K562 (cell line): ENCODE measurements around the gene TBC1D2. TPM values are rescaled to one million over a fixed set of nuclear protein-coding genes. Genes with fewer than 3 reads are reported as not detected.

Source experiments
- AFF4 ChIP-seq: sonication (generic); formaldehyde crosslinking; IDR thresholded peaks from 2 replicates; pipeline ENCODE4 v1.8.0; 2023; ENCODE audit warnings: mild to moderate bottlenecking, missing genetic modification reagents
- ATF3 ChIP-seq, 2 experiments: fragments of 450-650 bp in 1 of 2; sonication (generic) in 1 of 2; formaldehyde crosslinking in 1 of 2; IDR thresholded peaks in 1 of 2; conservative IDR thresholded peaks in 1 of 2; 2 replicates each; pipeline versions ENCODE4 v1.6.1 to v1.8.1; 2016 to 2023; ENCODE audit warnings: mild to moderate bottlenecking in 2 of 2, moderate library complexity in 2 of 2, inconsistent platforms in 1 of 2, missing genetic modification reagents in 1 of 2
- E2F6 ChIP-seq, 2 experiments: IDR thresholded peaks; 2 replicates each; pipeline ENCODE4 v1.6.1; 2011; ENCODE audit warnings: borderline replicate concordance in 1 of 2, control low read depth in 1 of 2, low read depth in 1 of 2, low read length in 1 of 2, mild to moderate bottlenecking in 1 of 2, mixed read lengths in 1 of 2, moderate library complexity in 1 of 2; ENCODE audit not compliant: insufficient read depth in 1 of 2, insufficient read length in 1 of 2, poor library complexity in 1 of 2, severe bottlenecking in 1 of 2; ENCODE audit errors: extremely low read depth in 1 of 2
- E4F1 ChIP-seq: fragments of 250-450 bp; sonication (Bioruptor Pico); IDR thresholded peaks from 2 replicates; pipeline ENCODE4 v1.5.0; 2021; ENCODE audit warnings: mild to moderate bottlenecking, borderline replicate concordance
- ESRRA ChIP-seq: fragments of 450-650 bp; IDR thresholded peaks from 2 replicates; pipeline ENCODE4 v1.6.1; 2014; ENCODE audit warnings: low read depth, mild to moderate bottlenecking, moderate library complexity, borderline replicate concordance
- HNRNPUL1 ChIP-seq: fragments of 200-400 bp; formaldehyde crosslinking; IDR thresholded peaks from 2 replicates; pipeline ENCODE4 v1.6.1; 2017; ENCODE audit warnings: low read length
- MTA3 ChIP-seq: fragments of 450-650 bp; formaldehyde crosslinking; IDR thresholded peaks from 2 replicates; pipeline ENCODE4 v1.6.1; 2017; ENCODE audit warnings: mild to moderate bottlenecking, borderline replicate concordance
- PURB ChIP-seq: sonication (generic); formaldehyde crosslinking; IDR thresholded peaks from 2 replicates; pipeline ENCODE4 v1.9.0; 2021; ENCODE audit warnings: low read depth, mild to moderate bottlenecking, missing genetic modification reagents
- RNF219 ChIP-seq: fragments of 250-450 bp; sonication (Bioruptor Pico); IDR thresholded peaks from 2 replicates; pipeline ENCODE4 v1.5.0; 2022; ENCODE audit warnings: mild to moderate bottlenecking
- SNIP1 ChIP-seq: fragments of 450-650 bp; IDR thresholded peaks from 2 replicates; pipeline ENCODE4 v1.7.1; 2017; ENCODE audit warnings: low read depth, mild to moderate bottlenecking
- ZNF280B ChIP-seq: fragments of 250-450 bp; sonication (Bioruptor Pico); IDR thresholded peaks from 2 replicates; pipeline ENCODE4 v1.5.1; 2021; ENCODE audit warnings: mild to moderate bottlenecking
- ZNF780A ChIP-seq: fragments of 250-450 bp; sonication (Bioruptor Pico); IDR thresholded peaks from 2 replicates; pipeline ENCODE4 v1.5.0; 2021; ENCODE audit warnings: mild to moderate bottlenecking
- polyA plus RNA-seq, 8 experiments: library from polyadenylated mRNA; depleted of rRNA in 4 of 8; stranded (reverse) in 5 of 8; unstranded in 3 of 8; fragments of >200 nt; fragmentation: Nextera tagmentation in 2 of 8; fragmentation: Illumina TruSeq in 1 of 8; extraction: Ambion mirVana in 2 of 8; extraction: Trizol in 1 of 8; gene quantifications; 2 replicates each; pipeline versions ENCODE4 v1.2.1 to v1.2.3, GENCODE V29; 2011 to 2014; ENCODE audit warnings: inconsistent platforms in 1 of 8, missing spikeins in 1 of 8
- total RNA-seq, 7 experiments: library from RNA; depleted of rRNA in 6 of 7; stranded (reverse); fragments of >200 nt in 6 of 7; fragmentation: Illumina TruSeq in 2 of 7; extraction: Trizol in 2 of 7; gene quantifications; 2 replicates each; pipeline versions ENCODE4 v1.2.1 to v1.2.3, GENCODE V29; 2011 to 2021; ENCODE audit warnings: low replicate concordance in 1 of 7

TBC1D2 gene
- total and polyA plus RNA-seq, 9 of the 15 experiments (the other 6 are each of a cell fraction or from before 2014, with no cell fraction given), result 0.10 to 7.0 (median 2.5) TPM

- TF ChIP-seq HNRNPUL1 (no peak), RNF219 (no peak), ZNF780A (CRISPR knock-in tag) (no peak), ZNF280B (CRISPR knock-in tag) (no peak), PURB (CRISPR knock-in tag) (no peak), MTA3 (no peak), E2F6 (IDR thresholded peaks at IDR 0.05; ENCODE audit: borderline replicate concordance in 1 of 2, extremely low read depth in 1 of 2, insufficient read depth in 1 of 2, insufficient read length in 1 of 2, low read depth in 1 of 2, low read length in 1 of 2, poor library complexity in 1 of 2, severe bottlenecking in 1 of 2) (no peak), SNIP1 (no peak), AFF4 (CRISPR knock-in tag) (no peak), ESRRA (no peak; the same call in 1 of the 2 replicates), ATF3 (IDR thresholded peaks at IDR 0.05) (peak; percentile 18; the same call in 1 of the 2 replicates), ATF3 (CRISPR knock-in tag; conservative IDR thresholded peaks at IDR 0.05) (peak; percentile 46; the same call in 1 of the 2 replicates), E4F1 (CRISPR knock-in tag) (no peak)
Observed at GRCh38 chr9:98254228-98255060, 1.0 kb downstream of the TBC1D2 start (continued).
